GM21390 (cell line): ENCODE measurements around the gene BPIFB2.
"Not testable (repeated sequence)": the region's sequence is repeated elsewhere in the genome, so short reads cannot be mapped to it uniquely, and the experiment has no call there.

Source experiments
- ATAC-seq: cut with Tn5 transposase; IDR thresholded peaks from one replicate; pipeline ENCODE4 v1.9.1; 2021; ENCODE audit not compliant: unreplicated experiment

BPIFB2 gene, protein sequence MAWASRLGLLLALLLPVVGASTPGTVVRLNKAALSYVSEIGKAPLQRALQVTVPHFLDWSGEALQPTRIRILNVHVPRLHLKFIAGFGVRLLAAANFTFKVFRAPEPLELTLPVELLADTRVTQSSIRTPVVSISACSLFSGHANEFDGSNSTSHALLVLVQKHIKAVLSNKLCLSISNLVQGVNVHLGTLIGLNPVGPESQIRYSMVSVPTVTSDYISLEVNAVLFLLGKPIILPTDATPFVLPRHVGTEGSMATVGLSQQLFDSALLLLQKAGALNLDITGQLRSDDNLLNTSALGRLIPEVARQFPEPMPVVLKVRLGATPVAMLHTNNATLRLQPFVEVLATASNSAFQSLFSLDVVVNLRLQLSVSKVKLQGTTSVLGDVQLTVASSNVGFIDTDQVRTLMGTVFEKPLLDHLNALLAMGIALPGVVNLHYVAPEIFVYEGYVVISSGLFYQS

DNA sequence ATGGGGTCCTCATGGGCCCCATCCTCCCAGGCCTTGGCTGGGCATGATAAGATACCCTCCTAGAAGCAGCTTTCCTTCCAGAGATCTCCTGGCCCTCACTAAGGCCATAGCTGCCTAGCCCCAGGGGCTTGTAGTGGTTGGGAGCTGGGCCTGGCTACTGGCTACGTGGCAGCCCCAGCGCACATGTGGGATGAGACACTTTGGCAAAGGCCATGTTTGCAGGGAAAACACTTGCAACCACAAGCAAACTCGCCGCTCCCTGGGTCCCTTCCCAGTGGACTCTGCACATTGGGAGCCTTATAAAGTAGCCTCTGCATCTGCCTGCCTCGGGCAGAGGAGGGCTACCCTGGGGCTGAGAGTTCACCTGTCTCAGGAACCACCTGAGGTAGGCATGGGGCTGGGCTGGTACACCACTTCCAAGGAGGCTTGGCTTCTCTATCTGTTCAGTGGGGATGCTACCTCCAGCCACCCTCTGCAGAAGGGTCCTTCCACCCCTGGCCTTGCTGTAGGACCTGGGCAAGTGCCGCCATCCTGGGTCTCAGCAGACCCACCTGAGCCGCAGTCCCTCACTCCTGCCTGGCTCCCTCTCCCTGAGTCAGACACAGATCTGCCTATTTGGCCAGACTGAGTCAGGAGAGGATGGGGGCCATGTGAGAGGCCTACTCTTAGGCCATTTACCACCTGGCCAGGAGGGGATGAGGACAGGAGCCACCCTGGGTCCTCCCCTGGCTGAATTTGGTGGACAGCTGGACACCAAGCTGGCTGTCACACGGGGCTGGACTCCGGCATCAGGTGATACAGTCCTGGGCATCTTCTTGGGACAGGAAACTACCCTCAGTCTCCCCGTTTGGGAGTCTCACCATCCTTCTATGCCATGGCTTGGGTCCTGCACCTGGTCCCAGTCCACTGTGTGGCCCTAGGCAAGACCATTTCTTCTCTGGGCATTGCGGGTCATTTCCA lies at the start of gene BPIFB2:
Gene BPIFB2, plus strand, starts transcription at position 329 of the 960 bp plus-strand sequence. CDS start 871 bp downstream, outside the sequence.
- no peak for ATAC-seq

DNA sequence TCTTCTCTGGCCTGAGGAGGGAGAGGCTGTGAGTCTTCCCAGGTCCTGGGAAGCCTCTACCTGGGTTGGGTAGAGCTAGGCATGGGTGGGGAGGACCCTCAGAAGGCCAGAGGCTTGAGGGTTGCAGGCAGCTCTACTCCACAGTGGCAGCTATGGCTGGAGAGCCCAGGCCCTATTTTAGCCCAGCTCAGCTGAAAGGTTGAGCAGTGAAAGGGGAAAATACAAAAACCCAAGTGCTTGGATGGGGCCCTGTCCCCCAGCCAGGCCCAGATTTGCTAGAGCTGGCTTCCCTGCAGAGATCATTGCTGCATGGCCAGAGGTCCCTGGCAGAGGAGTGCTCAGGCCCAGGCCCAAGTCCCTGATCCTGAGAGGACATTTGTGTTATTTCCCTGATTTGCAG lies 48.9 kb upstream of the BPIFB2 start:
- ATAC-seq: no peak

DNA sequence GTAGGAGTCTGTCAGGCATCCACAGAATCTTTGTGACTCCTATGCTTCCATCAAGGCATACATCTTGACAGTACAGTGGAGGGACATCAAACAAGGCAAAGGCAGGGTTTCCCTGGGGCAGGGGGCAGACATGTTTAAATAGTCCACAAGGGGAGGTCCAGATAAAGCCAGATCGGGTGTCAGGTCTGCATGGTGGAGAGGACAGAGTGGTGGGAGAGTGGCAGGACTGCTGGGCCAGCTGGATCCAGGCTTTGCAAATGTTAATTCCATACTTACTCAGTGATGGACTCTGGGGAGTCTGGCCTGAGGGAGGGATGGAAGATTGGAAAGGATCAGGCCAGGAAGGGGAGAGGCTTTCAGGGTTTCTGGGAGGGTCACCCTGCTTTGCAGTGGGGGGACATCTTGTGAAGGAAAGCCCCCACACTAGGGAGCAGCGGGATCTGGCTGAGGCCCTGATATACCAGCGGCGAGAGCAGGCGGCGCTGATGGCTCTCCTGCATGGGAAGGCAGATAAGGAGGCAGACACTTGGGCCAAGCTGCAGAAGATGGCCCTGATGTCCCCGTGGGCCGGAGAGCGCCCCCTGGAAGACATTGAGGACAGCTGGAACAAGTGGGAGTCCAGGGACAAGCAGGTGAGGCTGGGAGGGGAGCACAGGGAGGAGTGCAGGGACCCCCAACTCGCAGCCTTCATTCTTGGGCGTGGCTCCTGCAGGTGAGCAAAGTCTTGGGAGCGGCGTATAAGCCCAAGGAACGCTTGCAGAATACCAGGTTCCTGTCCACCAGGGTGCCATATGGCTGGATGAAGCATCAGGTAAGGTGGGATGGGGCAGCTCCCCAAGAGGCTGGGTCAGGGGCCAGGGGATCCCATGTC lies 47.9 kb upstream of the BPIFB2 start:
- ATAC-seq: no peak

DNA sequence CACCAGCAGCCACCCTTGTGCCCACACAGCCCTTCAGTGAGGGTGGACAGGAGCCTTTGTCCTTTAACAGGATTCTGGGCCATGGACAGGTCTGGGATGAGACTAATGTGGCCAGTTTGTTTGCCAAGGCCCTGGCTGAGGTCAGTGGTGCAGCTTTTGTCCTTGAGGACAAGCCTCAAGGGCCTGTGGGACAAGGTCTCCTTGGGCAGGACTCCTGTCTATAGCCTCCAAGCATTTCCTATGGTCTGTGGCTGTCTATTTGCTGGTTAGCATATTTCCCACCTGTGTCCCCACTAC lies 47.3 kb upstream of the BPIFB2 start:
- no peak for ATAC-seq

DNA sequence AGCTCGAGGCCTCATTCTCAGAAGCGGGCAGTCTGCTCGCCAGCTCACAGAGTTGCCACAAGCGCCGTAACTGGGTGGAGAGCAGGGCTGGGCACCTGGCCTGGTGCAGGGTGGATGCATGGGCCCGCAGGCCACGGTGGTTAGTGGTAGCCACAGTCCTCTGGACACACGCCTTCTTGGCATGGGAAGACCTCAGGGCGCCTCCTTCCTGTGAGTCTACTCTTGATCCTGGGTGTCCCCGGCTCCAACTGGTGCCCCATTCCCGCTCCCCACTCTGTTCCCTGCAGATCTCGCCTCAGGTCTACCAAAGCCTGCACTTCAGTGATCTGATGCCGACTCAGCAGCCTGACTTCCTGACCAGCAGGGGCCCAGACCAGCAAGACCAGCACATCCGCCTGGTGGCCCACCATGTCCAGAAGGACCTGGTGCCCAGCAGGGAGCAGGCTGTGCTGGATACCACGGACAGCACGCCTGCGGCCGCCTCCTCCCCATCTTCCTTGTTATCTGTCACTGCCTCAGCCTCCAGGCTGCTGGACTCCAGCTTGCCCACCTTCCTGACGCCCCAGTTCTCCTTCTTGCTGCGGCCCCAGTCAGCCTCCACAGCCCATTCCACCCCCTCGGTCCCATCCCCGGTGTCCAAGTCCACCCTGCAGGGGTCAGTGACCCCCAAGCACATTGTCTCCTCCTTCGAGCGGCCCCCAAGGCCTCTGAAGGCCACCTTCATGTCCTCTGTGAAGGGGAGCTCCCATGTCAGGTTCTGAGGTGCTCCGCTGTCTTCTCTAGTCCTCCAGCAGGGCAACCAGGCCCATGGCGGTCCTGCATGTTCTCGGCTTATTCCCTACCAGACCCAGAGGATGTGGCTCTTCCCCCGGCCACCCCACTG lies 46.4 kb upstream of the BPIFB2 start:
- no peak for ATAC-seq

DNA sequence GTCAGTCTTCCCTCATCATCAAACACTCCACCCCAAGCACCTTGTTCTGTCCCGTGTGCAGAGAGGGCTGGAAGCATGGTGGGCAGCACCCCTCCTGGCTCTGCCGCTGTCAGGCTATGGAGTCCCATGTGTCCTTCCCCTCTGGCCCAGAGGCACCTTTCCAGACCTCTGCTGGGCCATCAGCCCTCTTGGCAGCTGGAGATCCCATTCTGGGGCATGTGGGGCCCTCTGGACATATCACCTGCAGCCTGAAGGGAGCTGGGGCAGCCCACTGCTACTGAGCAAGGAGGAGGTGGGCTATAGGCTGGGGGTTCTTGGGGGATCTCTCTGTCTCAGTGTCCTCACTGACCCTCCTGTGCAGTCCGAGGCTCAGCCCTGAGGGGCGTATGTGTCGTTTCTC lies 45.5 kb upstream of the BPIFB2 start:
- no peak for ATAC-seq

DNA sequence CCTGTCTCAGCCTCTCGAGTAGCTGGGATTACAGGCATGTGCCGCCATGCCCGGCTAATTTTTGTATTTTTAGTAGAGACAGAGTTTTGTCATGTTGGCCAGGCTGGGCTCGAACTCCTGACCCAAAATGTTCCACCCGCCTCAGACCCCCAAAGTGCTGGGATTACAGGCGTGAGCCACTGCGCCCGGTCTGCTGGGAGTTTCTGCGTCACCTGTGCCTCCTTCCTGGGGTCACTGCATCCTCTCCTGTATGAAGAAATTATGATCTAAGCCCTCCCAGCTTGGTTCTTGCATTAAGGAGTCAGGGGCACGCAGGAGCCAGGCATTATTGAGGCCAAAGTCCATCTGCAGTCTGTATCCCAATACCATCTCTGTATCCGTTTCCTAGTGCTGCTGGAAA lies 44.9 kb upstream of the BPIFB2 start:
- not testable (repeated sequence) for ATAC-seq

DNA sequence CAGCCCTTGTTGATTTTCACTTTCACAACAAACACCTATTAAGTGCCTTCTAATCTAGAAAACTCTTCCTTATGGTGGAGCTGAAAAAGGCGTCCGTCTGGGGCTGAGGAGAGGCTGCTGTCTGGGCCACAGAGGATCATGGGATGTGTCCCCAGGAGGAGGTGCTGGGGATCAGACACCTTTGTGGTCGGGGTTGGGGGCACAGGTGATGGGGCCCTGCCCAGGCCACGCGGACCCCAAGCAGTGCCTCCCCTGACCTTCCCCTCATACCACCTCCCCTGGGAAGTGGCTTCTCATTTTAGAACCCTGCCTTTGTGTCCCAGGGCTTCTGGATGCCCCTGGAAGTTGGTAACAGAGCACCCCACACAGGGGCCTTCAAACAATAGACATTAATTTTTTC lies 44.3 kb upstream of the BPIFB2 start:
- no peak for ATAC-seq

DNA sequence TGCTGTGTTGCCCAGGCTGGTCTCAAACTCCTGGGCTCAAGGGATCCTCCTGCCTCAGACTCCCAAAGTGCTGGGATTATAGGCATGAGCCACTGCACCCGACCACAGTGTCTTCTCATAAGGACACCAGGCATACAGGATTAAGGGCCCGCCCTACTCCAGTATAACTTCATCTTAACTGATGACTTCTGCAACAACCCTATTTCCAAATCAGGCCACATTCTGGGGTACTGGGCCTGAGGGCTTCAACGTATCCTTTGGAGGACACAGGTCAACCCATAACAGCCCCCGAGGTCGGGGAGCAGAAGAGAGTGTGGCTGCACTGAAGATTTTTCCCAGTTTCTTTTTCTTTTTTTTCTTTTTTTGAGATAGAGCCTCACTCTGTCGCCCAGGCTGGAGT lies 42.9 kb upstream of the BPIFB2 start:
- no peak for ATAC-seq

DNA sequence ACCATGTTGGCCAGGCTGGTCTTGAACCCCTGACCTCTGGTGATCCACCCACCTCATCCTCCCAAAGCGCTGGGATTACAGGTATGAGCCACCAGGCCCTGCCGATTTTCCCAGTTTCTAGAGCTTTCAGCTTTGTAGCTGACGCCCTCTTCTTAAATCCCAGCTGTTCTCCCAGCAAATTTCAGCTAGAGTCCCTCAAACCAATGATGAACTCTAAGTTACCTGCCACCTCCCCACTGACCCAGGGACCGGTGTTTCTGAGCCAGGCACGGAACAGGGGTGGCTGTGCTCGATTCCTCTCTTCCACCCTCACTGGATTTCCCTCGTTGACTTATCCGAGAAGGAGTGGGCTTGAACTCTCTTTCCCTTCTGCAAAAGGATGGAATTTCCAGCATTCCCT lies 42.4 kb upstream of the BPIFB2 start:
- no peak for ATAC-seq

DNA sequence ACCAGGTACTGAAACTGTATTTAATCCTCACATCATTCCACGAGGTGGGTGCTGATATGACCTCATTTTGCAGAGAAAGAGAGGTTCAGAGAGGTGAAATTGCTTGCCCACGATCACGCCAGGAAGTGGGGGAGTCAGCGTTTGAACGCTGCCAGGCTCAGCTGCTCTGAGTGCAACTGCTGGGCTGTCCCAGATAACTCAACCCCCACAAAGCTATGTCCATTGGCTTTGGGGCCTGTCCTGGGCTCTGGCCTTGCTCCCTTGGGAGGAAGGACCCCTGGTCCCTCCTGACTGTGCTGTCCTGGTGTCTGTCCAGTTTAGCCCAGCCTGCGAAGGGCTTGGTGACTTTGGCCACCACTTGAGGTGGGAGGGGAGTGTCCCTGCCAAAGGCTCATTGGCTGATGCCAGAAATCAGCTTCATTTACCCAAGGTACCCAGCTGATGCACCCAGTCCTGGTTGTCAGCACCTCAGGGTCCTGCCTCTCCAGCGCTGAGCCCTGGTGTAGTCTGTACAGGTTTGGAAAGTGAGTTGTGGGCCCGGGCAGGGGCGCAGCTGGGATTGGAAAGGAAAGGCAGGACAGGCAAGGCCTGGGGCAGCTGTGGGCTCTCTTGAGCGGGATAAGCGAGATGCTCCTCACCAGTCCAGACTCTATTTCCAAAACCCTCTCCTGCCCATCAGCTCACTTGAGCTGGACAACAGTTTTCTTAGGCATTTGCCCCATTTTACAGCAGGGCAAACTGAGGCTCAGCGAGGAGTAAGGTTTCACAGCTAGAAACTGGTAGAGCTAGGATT lies 41.7 kb upstream of the BPIFB2 start:
- ATAC-seq: no peak

DNA sequence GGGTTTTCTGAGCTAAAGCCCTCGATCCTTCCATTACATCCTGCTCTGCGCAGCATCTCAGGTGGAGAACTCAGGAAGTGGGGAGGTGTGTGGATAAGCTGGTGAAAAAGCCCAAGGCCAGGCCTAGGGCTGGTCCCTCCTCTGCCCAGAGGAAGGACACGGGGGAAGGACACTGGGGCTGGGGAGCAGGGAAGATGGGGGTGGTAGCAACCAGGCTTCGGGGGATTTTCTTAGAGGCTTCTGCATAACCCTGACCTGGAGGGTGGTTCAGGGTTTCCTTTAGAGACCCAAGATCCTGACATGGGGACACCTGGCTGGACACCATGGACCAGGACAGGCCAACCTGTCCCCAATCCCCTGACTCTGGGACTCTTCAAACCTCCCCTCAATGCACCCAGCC lies 41.1 kb upstream of the BPIFB2 start:
- no peak for ATAC-seq

DNA sequence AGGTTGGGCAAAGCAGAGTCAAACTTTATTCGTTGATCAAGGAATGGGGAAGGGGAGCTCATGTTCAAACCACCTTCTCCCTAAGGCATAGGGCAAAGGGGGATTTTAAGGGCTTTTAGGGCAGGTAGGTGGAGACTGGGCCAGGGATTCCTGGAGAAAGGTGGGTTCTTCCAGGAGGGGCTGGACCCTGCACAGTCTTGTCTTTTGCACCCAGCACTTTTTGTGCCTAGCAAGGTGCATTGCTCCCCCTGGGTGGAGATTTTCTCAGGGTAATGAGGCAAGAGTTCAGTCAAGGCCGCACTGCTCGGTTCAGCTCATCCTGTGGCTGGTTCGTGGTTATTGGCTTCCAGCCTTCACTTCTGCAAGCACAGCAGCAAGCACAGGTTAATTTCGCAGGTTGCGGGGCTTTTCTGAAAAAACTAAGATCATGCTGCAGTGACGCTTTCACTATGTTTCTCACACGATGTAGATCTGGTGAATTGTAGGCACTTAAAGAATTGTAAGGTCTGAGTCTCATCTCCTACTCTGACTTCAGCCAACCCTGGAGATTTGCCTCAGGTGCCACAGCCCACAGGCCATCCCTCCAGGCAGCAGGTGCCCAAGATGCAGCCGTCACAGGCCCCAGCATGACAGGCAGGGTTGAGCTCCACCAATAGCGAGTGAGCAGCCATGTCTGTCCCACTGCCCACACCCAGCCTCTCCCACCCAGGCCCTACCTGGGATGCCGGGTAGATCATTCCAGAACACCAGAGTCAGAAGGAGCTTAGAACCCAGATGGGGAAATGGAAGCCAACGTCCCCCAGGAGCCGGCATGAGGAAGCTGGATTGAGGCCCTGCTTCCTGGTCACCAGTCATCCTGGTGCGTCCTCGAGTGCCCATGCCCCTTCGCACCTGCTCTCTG lies 40.4 kb upstream of the BPIFB2 start:
- no peak for ATAC-seq

DNA sequence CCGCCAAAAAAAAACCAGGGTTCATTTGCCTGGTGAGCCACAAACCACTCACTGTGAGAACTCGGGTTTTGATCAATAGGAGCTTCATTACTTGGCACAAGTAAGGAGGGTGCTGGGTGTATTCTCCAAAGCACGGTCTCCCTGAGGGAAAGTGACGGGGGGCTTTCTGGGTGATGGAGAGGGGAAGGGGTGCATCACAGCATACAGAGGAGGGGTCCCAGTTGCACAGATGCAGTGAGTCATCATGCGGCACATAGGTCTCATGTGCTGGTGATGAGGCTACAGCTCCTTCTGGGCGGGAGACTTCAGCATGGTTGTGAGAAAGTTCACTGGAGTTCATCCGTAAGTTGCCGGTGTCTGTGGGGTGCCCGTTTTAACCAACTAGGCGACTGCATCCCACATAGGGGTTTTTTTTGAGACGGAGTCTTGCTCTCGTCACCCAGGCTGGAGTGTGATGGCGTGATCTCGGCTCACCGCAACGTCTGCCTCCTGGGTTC lies 39.5 kb upstream of the BPIFB2 start:
- ATAC-seq: no peak

DNA sequence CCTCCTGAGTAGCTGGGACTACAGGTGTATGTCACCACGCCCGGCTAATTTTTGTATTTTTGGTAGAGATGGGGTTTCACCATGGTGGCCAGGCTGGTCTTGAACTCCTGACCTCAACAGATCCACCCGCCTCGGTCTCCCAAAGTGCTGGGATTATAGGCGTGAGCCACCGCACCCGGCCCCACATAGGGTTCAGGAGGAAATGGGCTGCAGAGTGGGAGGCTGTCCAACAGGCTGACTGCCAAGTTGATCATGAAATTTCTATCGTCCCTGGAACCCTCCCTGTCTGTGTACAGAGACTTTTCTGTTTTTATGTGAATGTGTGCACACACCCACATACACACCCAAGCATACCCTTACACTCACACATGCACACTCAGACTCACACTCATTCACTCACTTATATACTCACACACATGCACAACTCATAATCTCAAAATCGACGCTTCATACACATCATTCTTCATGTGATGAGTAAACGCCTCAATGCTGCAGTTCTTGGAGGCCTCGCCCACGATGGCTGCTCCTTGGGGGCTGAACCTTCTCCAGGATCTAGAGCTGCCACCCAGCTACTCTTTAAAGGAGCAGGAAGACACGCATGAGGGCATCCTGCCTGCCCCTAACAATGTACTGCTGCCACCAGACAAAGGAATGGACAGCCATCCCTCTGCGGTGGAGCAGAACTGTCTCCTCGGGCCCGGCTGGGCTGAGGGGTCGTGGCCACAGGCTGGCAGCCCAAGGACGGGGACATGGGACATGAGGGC lies 38.8 kb upstream of the BPIFB2 start:
- ATAC-seq: no peak

DNA sequence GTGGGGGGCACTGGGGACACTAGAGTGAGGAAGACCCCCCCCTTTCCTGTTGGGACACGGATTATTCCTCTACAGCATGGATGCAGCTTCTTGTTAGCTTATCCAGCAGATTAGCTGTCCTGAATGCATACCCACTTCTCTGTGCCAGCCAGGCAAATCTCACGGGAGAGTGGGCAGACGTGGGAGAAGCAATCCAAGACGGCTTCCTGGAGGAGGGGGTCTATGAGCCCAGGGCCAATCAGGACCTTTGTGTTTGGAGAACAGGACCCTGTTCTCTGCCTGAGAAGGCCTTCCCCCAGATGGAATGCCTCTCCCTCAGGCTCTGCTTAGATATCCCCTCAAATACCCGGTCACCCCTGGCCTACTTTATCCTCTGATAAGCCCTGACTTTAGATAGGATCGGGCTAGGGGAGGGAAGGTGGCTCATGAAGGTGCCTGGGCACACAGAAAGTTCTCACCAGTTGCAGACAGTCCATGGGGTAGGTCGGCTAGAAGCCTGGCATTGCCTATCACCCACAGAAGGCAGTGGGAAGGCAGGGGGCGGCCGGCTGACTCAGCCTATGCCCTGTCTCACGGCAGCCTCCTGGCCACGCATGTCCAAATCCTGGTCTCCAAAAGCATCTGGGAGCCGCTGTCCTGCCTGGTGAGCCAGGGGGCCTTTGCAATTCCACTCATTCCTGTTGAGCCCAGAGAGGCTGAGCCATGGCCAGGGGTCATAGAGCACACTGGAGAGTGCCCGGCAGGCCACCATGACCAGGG lies 38.0 kb upstream of the BPIFB2 start:
- ATAC-seq: no peak
